GOT3 (cell line): ENCODE data around the gene INVS.
"Not testable (repeated sequence)": the region's sequence is repeated elsewhere in the genome, so short reads cannot be mapped to it uniquely, and the experiment has no call there.

ENCODE experiments used
- DNase-seq: peaks from one replicate; lab custom pipeline; 2025; ENCODE audit warnings: mixed read lengths; lab: John Stamatoyannopoulos, UW

Gene INVS, protein sequence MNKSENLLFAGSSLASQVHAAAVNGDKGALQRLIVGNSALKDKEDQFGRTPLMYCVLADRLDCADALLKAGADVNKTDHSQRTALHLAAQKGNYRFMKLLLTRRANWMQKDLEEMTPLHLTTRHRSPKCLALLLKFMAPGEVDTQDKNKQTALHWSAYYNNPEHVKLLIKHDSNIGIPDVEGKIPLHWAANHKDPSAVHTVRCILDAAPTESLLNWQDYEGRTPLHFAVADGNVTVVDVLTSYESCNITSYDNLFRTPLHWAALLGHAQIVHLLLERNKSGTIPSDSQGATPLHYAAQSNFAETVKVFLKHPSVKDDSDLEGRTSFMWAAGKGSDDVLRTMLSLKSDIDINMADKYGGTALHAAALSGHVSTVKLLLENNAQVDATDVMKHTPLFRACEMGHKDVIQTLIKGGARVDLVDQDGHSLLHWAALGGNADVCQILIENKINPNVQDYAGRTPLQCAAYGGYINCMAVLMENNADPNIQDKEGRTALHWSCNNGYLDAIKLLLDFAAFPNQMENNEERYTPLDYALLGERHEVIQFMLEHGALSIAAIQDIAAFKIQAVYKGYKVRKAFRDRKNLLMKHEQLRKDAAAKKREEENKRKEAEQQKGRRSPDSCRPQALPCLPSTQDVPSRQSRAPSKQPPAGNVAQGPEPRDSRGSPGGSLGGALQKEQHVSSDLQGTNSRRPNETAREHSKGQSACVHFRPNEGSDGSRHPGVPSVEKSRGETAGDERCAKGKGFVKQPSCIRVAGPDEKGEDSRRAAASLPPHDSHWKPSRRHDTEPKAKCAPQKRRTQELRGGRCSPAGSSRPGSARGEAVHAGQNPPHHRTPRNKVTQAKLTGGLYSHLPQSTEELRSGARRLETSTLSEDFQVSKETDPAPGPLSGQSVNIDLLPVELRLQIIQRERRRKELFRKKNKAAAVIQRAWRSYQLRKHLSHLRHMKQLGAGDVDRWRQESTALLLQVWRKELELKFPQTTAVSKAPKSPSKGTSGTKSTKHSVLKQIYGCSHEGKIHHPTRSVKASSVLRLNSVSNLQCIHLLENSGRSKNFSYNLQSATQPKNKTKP

DNA sequence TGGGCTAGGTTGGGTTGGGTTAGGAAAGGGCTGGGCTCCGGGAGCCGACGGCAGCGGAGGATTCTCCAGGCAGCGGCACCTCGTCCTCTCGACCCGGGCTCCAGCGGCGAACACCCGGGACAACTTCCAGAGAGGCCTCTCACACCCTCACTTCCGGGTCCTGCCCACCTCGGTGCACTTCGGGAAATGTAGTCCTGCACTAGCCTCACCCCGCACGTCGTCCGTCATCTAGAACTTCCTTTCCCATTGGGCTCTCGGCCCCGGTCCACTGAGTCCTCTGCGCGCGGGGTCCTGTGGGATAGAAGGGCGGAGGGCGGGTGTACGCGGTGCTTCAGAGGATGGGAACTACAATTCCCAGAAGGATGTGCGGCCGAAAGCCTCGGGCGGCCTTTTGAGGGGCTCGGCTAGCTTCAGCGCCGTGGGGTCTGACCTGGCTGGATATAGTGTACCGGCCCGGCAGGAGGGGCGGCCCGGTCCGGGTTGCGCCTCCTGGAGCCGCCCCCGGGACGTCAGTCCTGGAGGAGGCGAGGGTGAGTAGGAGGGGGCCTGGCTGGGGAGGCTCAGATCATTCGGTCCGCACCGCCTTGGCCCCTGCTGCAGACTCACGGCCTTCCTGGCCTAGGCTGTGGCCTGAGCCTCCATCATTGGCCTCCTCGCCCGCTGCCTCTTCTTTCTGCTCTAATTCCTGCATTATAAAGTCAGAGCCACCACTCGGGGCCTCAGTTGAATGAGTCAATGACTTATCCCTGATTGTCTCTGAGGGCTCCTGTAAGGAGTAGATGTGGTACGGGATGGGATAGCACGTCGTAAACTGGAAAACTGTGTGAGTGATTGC, at the start of gene INVS, which contains the start of gene ERP44:
Gene INVS (plus strand): TSS at position 357 of the 835 bp plus-strand sequence. CDS start 5,279 bp downstream, outside the sequence.
Gene ERP44 (minus strand): TSS at position 114 of the 835 bp plus-strand sequence. CDS start 160 bp downstream, outside the sequence.
- DNase-seq: peak; percentile 83

DNA sequence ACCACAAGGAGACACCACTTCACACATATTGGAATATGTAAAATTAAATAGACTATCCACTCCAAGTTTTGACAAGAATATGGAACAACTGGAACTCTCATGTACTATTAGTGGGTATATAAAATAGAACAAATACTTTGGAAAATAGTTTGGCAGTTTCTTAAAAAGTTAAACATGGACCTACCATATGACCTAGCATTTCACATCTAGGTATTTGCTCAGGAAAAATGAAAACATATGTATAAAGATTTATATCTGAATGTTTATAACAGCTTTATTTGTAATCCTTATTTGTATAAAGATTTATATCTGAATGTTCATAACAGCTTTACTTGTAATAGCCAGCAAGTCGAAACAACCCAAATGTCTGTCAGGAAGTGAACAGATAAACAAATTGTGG, 49.5 kb upstream of the INVS start:
- DNase-seq: no peak

DNA sequence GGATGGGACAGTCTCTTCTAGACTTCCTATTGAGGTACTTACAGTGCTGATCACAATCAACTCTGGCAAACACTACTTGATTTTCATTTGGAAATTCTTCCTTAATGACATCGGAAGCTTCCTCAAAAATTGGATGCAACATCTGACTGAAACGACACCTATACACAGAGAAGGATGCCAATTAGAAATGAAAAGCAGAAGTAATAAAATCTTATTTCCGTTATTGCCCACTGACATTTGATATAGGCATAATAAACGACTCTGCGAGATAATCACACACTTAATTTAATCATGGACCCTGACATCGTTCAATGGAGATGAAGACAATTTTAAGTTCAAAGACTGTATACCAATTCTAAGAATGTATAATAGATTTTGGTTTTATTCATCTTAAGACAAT, 46.7 kb upstream of the INVS start:
- DNase-seq: no peak

DNA sequence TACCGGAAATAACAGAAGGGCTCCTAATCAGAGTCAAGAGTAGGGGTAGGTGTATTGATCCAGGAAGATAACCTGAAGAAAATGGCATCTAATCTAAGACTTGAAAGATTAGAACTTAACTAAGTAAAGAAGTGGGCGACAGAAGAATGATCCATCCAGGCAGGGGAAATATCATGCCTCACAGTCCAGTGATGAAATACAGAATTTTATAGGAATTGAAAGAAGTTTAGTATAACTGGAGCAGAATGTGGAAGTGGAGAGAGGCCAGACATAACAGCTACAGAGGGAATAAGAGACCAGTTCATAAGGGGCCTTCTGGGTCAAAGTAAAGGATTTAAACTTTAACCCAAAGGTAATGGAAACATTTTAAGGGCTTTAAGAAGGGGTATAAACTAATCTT, 42.5 kb upstream of the INVS start:
- DNase-seq: no peak

DNA sequence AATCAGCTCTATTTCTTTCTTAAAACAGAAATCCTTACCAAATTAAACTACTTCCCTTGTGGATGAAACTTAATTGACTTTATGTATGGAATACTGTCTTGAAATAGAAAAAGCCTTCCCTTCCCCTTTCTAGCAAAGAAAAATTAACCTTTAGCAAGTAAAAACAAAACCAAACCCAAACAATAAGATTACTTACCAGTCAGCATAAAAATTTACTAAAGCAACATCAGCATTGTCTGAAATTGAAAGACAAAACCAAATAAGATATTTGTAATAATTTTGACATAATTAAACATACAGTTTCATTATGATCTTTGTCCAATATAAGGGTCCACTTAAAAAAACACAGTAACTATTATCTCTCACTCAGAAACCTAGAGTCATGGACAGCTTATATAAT, 41.4 kb upstream of the INVS start:
- no peak for DNase-seq

DNA sequence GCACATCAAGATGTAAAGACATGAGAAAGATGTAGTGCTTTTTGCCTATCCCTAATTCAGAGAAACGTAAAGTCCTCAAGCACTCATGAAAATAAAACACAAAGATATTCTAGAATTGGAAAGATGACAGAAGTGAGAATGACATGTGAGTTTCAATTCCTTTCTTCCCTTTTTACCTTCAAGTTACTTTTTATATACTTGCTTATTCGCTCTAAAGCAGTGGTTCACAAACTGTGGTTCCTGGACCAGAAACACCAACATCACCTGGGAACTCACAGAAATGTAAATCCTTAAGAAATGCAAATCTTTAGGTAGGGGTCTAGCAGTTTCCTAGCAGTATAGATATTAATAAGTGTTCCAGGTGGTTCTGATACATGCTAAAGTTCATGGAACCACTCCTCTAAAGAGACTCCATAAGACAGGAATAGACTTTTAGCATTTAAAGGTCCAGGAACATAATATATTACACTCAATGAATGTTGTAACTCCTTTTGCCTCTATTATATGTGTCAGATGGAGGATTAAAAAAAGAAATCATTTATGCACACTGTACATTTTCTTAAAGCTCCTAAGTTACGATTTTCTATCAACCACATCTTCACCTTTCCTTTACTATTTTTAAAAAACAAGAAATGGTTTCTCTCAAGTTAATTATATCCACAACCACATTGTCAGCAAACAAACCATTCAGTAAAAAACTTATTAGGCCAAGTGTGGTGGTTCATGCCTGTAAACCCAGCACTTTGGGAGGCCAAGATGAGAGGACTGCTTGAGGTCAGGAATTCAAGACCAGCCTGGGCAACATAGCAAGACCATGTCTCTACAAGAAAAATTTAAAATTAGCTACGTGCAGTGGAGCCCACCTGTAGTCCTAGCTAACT, 40.1 kb upstream of the INVS start:
- no peak for DNase-seq

DNA sequence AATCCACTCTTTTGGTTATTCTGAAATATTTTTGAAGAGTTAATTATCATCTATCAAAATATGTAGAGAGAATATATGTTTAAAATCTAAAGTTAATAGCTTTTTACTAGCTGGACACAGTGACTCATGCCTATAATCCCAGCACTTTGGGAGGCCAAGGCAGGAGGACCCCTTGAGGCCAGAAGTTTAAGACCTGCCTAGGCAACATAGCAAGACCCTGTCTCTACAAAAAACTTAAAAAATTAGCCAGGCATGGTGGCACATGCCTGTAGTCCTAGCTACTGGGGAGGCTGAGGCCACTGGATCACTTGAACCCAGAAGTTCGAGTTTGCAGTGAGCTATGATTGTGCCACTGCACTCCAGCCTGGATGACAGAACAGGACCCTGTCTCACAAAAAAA, 36.4 kb upstream of the INVS start:
- DNase-seq: not testable (repeated sequence)

DNA sequence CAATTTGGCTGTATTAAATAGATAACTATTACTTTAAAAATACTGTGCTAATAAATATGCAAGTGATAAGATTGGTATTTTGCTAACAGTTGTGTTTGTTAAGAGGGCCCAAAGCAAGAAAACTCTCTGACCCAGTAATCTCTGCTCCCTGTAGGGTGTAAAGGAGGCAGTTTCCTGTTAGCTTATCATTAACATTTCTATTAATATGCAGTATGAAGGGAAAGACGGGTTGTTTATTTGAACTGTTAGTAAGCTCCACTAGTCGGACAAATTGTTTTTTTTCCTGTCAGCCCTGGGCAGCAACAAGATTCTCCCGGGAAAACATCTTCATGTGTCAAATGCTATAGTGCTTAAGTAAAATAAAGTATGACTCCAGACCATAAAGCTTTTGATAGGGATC, 35.9 kb upstream of the INVS start:
- DNase-seq: no peak

DNA sequence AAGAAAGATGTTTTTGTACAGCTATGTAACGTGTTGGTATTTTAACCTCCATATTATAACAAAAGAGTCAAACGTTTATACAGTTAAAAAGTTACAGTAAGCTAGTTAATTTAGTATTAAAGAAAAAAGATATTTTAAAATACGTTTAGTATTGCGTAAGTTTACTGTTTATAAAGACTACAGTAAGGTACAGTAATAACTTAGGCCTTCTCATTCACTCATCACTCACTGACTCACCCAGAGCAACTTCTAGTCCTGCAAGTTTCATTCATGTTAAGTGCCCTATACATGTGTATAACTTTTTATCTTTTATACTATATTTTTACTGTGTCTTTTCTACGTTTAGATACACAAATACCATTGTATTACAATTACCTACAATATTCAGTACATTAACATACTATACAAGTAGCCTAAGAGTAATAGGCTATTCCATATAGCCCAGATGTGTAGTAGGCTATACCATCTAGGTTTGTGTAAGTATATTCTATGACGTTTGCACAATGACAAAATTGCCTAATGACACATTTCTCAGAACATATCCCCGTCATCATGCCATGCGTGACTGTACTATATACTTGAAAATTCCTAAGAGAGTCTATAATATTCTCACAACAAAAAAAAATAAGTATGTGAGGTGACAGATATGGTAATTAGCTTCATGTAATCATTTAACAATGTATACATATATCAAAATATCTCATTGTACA, 34.0 kb upstream of the INVS start:
- no peak for DNase-seq

DNA sequence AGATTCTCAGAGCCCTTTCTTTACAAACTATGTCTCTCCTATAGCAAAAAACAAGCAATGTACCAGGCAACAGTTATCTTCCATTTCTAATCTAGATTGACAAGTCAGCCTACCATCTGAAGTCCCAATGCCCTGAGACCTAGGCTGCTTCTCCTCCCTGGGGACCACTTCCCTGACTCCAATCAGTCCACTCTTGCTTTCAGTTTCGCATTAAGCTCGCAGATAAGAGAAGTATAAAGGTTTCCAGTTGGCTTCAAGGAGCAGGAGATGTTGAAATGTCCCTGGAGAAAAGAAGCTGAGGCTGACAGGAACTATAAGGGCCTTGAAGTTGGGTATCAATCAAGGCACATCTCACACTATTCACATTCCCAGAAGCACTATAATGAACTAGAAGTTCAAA, 32.5 kb upstream of the INVS start:
- no peak for DNase-seq

DNA sequence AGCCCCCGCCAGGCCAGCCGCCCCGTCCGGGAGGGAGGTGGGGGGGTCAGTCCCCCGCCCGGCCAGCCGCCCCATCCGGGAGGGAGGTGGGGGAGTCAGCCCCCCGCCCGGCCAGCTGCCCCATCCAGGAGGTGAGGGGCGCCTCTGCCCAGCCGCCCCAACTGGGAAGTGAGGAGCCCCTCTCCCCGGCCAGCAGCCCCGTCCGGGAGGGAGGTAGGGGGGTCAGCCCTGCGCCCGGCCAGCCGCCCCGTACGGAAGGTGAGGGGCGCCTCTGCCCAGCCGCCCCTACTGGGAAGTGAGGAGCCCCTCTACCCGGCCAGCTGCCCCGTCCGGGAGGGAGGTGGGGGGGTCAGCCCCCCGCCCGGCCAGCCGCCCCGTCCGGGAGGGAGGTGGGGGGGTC, 31.1 kb upstream of the INVS start:
- DNase-seq: not testable (repeated sequence)

DNA sequence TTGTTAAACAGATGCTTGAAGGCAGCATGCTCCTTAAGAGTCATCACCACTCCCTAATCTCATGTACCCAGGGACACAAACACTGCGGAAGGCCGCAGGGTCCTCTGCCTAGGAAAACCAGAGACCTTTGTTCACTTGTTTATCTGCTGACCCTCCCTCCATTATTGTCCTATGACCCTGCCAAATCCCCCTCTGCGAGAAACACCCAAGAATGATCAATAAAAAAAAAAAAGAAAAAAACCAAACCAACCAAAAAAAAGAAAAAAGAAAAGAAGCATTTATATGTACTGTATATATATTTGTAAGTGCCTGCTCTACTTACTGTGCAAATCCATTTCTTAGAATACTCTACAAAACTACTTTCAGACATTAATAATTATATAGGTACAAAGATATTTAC, 30.0 kb upstream of the INVS start:
- not testable (repeated sequence) for DNase-seq

DNA sequence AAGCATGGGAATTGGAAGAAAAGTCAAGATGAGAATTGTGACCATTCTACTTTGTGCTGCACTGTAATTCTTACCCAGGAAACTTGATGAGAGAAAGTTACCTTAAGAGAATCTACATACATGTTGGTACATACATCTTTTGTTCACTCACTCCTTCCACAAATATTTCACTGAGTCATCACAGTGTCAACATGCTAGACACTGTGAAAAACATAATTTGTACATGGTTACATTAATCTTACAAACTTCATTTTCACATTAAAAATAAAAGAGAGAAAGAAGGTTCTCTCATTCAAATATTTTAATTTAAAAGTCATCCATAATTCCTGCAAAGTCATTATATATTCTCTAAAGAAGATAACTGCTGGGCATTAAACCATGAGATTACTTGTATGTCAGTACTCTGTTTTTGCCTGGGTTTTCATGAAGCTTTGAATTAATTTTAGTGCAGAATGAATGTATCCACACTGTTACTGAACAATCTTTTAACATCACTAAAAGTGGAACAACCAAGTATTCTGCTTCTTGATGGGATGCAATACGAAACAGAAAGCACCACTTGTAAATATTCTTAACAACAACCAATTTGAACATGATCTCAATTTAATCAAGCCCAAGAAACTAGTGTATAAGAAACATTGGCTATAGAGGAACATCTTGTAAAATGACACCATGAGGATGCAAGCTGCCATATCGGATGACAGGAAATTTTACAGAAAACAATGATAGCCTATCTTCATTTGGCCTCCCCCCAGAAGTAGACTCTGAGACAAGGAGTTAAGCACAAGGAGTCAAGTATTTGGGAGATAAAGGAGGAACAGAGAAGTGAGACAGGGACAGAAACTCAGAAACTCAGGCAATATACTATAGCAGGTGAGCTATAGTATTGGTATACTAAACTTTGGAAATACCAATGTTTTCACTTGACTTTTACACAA, 28.7 kb upstream of the INVS start:
- no peak for DNase-seq

DNA sequence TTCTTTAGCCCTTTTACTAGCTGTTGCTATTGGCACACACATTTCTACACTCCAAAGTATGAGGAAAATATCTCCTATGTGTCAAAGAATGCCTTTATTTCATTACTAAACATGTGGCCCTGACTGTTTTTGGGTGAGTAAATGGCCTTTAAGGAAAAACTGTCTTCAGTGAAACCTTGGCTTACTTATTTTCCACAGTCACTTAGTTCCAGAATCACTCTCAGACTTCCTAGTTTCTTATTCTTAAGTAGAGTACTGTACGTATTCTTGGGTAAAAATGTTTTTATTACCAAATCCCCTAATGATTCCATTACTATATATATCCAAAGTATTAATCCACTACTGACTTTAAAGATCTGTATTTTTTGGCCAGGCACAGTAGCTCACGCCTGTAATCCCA, 27.8 kb upstream of the INVS start:
- DNase-seq: no peak

DNA sequence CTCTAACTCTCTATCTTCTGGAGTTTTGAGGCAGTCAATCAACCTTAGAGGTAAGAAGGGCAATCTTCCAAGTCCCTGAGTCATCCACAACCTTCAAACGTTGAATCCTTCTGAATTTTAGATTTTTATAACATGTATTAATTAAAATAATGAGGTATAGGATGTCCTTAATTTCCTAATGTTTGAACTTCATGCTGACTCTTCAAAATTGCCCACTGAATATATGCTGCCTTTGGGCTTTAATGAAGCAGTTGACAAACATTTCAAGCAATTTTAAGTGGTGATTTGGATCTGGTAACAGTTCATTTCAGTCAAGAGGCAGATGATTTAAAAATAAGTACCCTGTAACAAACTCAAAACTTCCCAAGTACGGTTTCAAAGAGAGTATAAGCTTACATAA, 26.2 kb upstream of the INVS start:
- no peak for DNase-seq

DNA sequence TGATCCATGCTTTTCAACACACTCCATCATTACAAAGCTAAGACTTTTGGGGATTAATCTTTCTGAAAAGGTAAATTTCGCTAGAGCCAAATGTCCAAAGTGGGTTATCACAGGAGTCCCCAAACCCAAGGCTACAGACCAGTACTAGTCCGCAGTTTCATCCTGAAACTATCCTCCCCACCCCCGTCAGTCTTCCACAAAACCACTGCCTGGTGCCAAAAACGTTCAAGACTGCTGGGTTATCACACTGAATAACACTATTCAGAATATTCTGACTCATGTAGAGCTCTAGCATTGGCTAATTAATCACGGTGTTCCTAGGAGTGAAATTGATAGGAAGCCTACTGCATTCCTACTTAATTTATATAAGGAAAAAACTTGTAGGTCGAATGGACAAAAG, 24.9 kb upstream of the INVS start:
- no peak for DNase-seq

DNA sequence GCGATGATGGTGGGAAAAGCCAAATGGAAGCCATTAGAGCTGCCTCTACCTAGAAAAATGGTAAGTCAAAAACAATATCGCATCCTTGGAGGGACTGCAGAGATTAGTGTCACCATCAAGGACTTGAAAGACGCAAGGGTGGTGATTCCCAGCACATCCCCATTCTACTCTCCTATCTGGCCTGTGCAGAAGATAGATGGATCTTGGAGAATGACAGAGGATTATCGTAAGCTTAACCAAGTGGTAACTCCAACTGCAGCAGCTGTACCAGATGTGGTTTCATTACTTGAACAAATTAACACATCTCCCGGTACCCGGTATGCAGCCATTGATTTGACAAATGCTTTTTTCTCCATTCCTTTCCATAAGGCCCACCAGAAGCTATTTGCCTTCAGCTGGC, 24.1 kb upstream of the INVS start:
- no peak for DNase-seq

DNA sequence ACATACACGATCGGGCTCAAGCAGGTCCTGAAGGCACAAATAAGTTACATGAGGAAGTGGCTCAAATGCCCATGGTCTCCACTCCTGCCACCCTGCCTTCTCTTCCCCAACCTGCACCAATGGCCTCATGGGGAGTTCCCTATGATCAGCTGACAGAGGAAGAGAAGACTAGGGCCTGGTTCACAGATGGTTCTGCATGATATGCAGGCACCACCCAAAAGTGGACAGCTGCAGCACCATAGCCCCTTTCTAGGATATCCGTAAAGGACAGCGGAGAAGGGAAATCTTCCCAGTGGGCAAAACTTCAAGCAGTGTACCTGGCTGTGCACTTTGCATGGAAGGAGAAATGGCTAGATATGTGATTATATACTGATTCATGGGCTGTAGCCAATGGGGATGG, 22.8 kb upstream of the INVS start:
- DNase-seq: not testable (repeated sequence)

DNA sequence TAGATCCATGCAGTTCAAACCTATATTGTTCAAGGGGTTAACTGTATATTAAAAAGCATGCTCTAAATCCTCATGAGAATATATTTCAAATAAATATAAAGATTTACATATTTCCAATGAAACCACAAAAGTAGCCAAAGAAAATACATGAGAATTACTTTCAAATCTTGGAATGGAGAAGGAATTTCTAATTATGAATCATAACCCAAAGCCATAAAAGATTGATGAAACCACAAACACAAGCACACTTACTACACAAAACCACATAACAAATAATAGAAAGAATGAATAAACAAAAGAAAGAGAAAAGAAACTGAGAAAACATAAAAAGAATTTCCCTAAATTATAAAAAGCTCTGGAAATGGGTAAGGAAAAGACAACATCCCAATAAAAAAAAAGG, 16.3 kb upstream of the INVS start:
- DNase-seq: no peak
